Measurements from ENCODE around the gene FLNB.

DNA sequence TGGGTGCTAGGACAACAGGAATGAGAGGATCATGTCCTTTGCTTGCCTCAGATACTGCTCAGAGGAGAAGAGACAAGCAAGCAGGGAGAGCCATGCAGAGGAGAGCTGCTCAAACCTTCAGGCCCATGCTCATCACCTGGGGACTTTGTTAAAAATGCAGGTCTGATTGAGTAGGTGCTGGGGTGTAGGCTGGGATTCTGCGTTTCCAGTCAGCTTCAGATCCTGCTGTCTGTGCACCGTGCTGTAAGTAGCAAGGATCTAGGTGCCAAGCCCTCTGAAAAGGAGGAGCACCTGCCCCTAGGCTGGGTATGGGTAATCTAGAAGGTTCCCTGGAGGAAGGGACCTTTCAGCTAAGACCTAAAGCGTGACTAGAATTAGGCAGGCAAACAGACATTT is 7.3 kb downstream of the FLNB start:
- TF ChIP-seq POLR2A (IDR thresholded peaks at IDR 0.05; ENCODE audit: low read length) = no peak
- no peak for TF ChIP-seq GATA1 (IDR thresholded peaks at IDR 0.05; ENCODE audit: low read depth, low read length)
